K562 (cell line): ENCODE data around the gene DEDD2. TPM values are rescaled to one million over a fixed set of nuclear protein-coding genes. Genes with fewer than 3 reads are reported as not detected.
A peak's percentile ranks its signal among the peaks of the same experiment; 100 is the strongest.

Experiments
- HIVEP1 ChIP-seq: fragments of 250-450 bp; sonication (Bioruptor Pico); IDR thresholded peaks from 2 replicates; pipeline ENCODE4 v1.4.0; 2020; ENCODE audit warnings: mild to moderate bottlenecking
- HMBOX1 ChIP-seq: sonication (generic); IDR thresholded peaks from 2 replicates; pipeline ENCODE4 v1.6.1; 2016
- HNRNPK ChIP-seq: fragments of 200-400 bp; formaldehyde crosslinking; IDR thresholded peaks from one replicate; pipeline ENCODE4 v1.6.1; 2018; ENCODE audit warnings: mild to moderate bottlenecking, low read depth, low read length; ENCODE audit not compliant: poor library complexity, severe bottlenecking
- ILK ChIP-seq: fragments of 450-650 bp; IDR thresholded peaks from 2 replicates; pipeline ENCODE4 v1.6.1; 2016; ENCODE audit warnings: missing genetic modification characterization, low read depth, mild to moderate bottlenecking, missing compliant biosample characterization, moderate library complexity, borderline replicate concordance
- IRF1 ChIP-seq: sonication (generic); formaldehyde crosslinking; IDR thresholded peaks from 2 replicates; pipeline ENCODE4 v1.8.0; 2022; ENCODE audit warnings: missing genetic modification reagents, mild to moderate bottlenecking, borderline replicate concordance
- MECOM ChIP-seq: fragments of 250-450 bp; sonication (Bioruptor Pico); IDR thresholded peaks from 2 replicates; pipeline ENCODE4 v1.8.0; 2022; ENCODE audit warnings: inconsistent platforms
- MEF2A ChIP-seq: IDR thresholded peaks from 2 replicates; pipeline ENCODE4 v1.6.1; 2011; ENCODE audit warnings: low read depth, mild to moderate bottlenecking, low read length, moderate library complexity; ENCODE audit not compliant: control insufficient read depth
- MNT ChIP-seq, 2 experiments: fragments of 450-650 bp; conservative IDR thresholded peaks; 2 replicates each; pipeline ENCODE4 v1.6.1; 2017; ENCODE audit warnings: mild to moderate bottlenecking in 2 of 2, moderate library complexity in 2 of 2
- NFRKB ChIP-seq: fragments of 450-650 bp; IDR thresholded peaks from 2 replicates; pipeline ENCODE4 v1.6.1; 2016; ENCODE audit warnings: low read depth
- NONO ChIP-seq, 2 experiments: fragments of 200-400 bp in 1 of 2; fragments of 450-650 bp in 1 of 2; formaldehyde crosslinking in 1 of 2; IDR thresholded peaks; 2 replicates each; pipeline ENCODE4 v1.6.1; 2017; ENCODE audit warnings: low read depth in 2 of 2, mild to moderate bottlenecking in 2 of 2, moderate library complexity in 2 of 2, low read length in 1 of 2
- SRF ChIP-seq, 2 experiments: fragments of 250-450, 450-650 bp in 1 of 2; sonication (Bioruptor Pico) in 1 of 2; sonication (generic) in 1 of 2; formaldehyde crosslinking; IDR thresholded peaks; 2 replicates each; pipeline versions ENCODE4 v1.5.0 to v1.5.1; 2020 to 2022; ENCODE audit warnings: mild to moderate bottlenecking in 1 of 2, missing genetic modification reagents in 1 of 2
- SRSF9 ChIP-seq: fragments of 200-400 bp; formaldehyde crosslinking; IDR thresholded peaks from 2 replicates; pipeline ENCODE4 v1.6.1; 2017; ENCODE audit warnings: low read depth, low read length, borderline replicate concordance
- TAF1 ChIP-seq: IDR thresholded peaks from 2 replicates; pipeline ENCODE4 v1.6.1; 2011; ENCODE audit warnings: mild to moderate bottlenecking, low read length, moderate library complexity; ENCODE audit not compliant: insufficient read depth, control insufficient read depth, severe bottlenecking; ENCODE audit errors: extremely low read depth
- U2AF1 ChIP-seq: fragments of 200-400 bp; formaldehyde crosslinking; optimal IDR thresholded peaks from 2 replicates; pipeline ENCODE3; 2017; ENCODE audit warnings: mild to moderate bottlenecking, low read depth, low read length, moderate library complexity
- ZBTB43 ChIP-seq: sonication (generic); formaldehyde crosslinking; IDR thresholded peaks from 2 replicates; pipeline ENCODE4 v1.8.0; 2023; ENCODE audit warnings: mild to moderate bottlenecking, missing genetic modification reagents
- ZFPM2 ChIP-seq: fragments of 250-450 bp; sonication (Bioruptor Pico); IDR thresholded peaks from 2 replicates; pipeline ENCODE4 v1.5.1; 2022; ENCODE audit warnings: mild to moderate bottlenecking
- ZFX ChIP-seq: sonication (generic); formaldehyde crosslinking; IDR thresholded peaks from 2 replicates; pipeline ENCODE4 v1.8.0; 2022; ENCODE audit warnings: mild to moderate bottlenecking, missing genetic modification reagents, moderate library complexity
- ZNF23 ChIP-seq: fragments of 250-450 bp; sonication (Bioruptor Pico); IDR thresholded peaks from 2 replicates; pipeline ENCODE4 v1.4.0; 2020; ENCODE audit warnings: mild to moderate bottlenecking
- ZNF644 ChIP-seq: fragments of 200-800 bp; sonication (Bioruptor generic); IDR thresholded peaks from 2 replicates; pipeline ENCODE4 v1.6.1; 2016; ENCODE audit warnings: low read depth, missing genetic modification characterization, missing compliant biosample characterization
- ZNF830 ChIP-seq: fragments of 250-450 bp; sonication (Bioruptor Pico); IDR thresholded peaks from 2 replicates; pipeline ENCODE4 v1.5.0; 2021; ENCODE audit warnings: mild to moderate bottlenecking
- polyA plus RNA-seq, 8 experiments: library from polyadenylated mRNA; depleted of rRNA in 4 of 8; stranded (reverse) in 5 of 8; unstranded in 3 of 8; fragments of >200 nt; fragmentation: Nextera tagmentation in 2 of 8; fragmentation: Illumina TruSeq in 1 of 8; extraction: Ambion mirVana in 2 of 8; extraction: Trizol in 1 of 8; gene quantifications; 2 replicates each; pipeline versions ENCODE4 v1.2.1 to v1.2.3, GENCODE V29; 2011 to 2014; ENCODE audit warnings: inconsistent platforms in 1 of 8, missing spikeins in 1 of 8
- total RNA-seq, 7 experiments: library from RNA; depleted of rRNA in 6 of 7; stranded (reverse); fragments of >200 nt in 6 of 7; fragmentation: Illumina TruSeq in 2 of 7; extraction: Trizol in 2 of 7; gene quantifications; 2 replicates each; pipeline versions ENCODE4 v1.2.1 to v1.2.3, GENCODE V29; 2011 to 2021; ENCODE audit warnings: low replicate concordance in 1 of 7
- TF ChIP-seq, protein P1 (sequence below): fragments of 250-450 bp; sonication (Bioruptor Pico); IDR thresholded peaks from 2 replicates; pipeline ENCODE4 v1.9.0; 2021; ENCODE audit warnings: mild to moderate bottlenecking, inconsistent platforms

DEDD2 gene
- total and polyA plus RNA-seq, 9 of the 15 experiments (the other 6 are each of a cell fraction or from before 2014, with no cell fraction given), result 4.3 to 43.0 (median 29.2) TPM

GRCh38 chr19:42229855-42230351 is 12.4 kb upstream of the DEDD2 start (continued):
- peak; percentile 94 for TF ChIP-seq HMBOX1
- no peak for TF ChIP-seq NFRKB
- TF ChIP-seq ILK (tag), result no peak
- TF ChIP-seq ZBTB43, result no peak
- no peak for TF ChIP-seq NONO (IDR thresholded peaks at IDR 0.05; ENCODE audit: low read depth in 2 of 2, low read length in 1 of 2)
- no peak for TF ChIP-seq ZNF23 (CRISPR knock-in tag)
- TF ChIP-seq U2AF1, result no peak
- TF ChIP-seq, protein P1, sequence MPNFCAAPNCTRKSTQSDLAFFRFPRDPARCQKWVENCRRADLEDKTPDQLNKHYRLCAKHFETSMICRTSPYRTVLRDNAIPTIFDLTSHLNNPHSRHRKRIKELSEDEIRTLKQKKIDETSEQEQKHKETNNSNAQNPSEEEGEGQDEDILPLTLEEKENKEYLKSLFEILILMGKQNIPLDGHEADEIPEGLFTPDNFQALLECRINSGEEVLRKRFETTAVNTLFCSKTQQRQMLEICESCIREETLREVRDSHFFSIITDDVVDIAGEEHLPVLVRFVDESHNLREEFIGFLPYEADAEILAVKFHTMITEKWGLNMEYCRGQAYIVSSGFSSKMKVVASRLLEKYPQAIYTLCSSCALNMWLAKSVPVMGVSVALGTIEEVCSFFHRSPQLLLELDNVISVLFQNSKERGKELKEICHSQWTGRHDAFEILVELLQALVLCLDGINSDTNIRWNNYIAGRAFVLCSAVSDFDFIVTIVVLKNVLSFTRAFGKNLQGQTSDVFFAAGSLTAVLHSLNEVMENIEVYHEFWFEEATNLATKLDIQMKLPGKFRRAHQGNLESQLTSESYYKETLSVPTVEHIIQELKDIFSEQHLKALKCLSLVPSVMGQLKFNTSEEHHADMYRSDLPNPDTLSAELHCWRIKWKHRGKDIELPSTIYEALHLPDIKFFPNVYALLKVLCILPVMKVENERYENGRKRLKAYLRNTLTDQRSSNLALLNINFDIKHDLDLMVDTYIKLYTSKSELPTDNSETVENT, result no peak
- peak; percentile 90 for TF ChIP-seq MECOM (CRISPR knock-in tag)
- TF ChIP-seq ZNF644, result no peak
- TF ChIP-seq HNRNPK, result no peak
- no peak for TF ChIP-seq HIVEP1 (CRISPR knock-in tag)
- TF ChIP-seq TAF1, result no peak
- no peak for TF ChIP-seq ZNF830 (CRISPR knock-in tag)
- TF ChIP-seq SRF (CRISPR knock-in tag; IDR thresholded peaks at IDR 0.05), result peak in 1 of 2 experiments; percentile 48; a peak in 1 of 4 replicates
- TF ChIP-seq SRSF9, result no peak
- TF ChIP-seq ZFPM2, result no peak
- TF ChIP-seq ZFX (CRISPR knock-in tag), result peak; percentile 39
- peak; percentile 70 to 73 for TF ChIP-seq MNT (conservative IDR thresholded peaks at IDR 0.05)
- no peak for TF ChIP-seq IRF1 (CRISPR knock-in tag)
- no peak for TF ChIP-seq MEF2A
